Activated naive CD8-positive, alpha-beta T cell treated with anti-CD3 and anti-CD28 coated beads, Interleukin-2, amount 50 U/mL, for 24 hours (primary cell): ENCODE measurements around the gene KLHL42.

Experiments used
- ATAC-seq: fragments of 150-1000 bp; cut with Tn5 transposase; one replicate; pipeline ENCODE4 v1.10.0; 2021
- DNase-seq: peaks from one replicate; pipeline ENCODE4 v3.0.0; 2021
- H3K27ac Mint-ChIP-seq: one replicate; pipeline ENCODE4 v1.8.0; 2021; ENCODE audit warnings: mild to moderate bottlenecking, mixed read lengths
- H3K27me3 Mint-ChIP-seq: one replicate; pipeline ENCODE4 v1.8.0; 2021; ENCODE audit warnings: mixed read lengths
- H3K36me3 Mint-ChIP-seq: one replicate; pipeline ENCODE4 v1.8.0; 2021; ENCODE audit warnings: low read depth, mixed read lengths
- H3K4me1 Mint-ChIP-seq: one replicate; pipeline ENCODE4 v1.8.0; 2021; ENCODE audit warnings: mixed read lengths
- H3K4me3 Mint-ChIP-seq: one replicate; pipeline ENCODE4 v1.8.0; 2021; ENCODE audit warnings: mild to moderate bottlenecking, moderate library complexity, mixed read lengths
- H3K9me3 Mint-ChIP-seq: one replicate; pipeline ENCODE4 v1.8.0; 2021; ENCODE audit warnings: mixed read lengths

Gene KLHL42

DNA sequence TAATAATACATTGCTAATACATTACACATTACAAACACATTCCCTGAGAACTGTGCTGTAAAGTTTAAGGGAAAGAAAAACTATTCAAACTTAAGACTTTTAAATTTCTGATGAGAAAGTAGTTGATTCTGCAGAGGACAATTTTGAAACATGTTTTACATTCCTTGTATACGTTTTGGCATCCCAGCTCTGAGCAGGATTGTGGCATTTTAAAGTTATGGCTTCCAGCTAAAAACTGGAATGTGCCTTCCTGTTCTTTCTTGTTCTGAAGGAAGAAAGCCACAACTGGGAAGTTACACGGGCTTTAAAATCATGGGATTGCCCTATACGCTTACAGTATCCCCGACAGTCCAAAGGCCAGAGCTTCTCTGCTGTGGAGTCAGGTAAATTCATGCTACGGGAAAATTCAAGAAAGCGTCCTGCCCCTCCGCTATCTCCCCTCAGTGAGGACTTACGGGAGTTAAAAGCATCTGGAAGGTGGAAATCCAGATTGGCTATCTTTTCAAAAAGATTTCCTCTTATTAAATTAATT lies 10.8 kb upstream of the KLHL42 start:
- no peak for DNase-seq
- ATAC-seq, result no peak
- Mint-ChIP-seq H3K36me3 (no peaks in the 10 kb centered on the region), H3K27me3 (no peaks in the 10 kb centered on the region), H3K9me3 (no peaks in the 10 kb centered on the region), H3K4me3 (no peak overlapping the region), H3K4me1 (peaks cover 8% of the 10 kb centered on the region), H3K27ac (no peak overlapping the region)

DNA sequence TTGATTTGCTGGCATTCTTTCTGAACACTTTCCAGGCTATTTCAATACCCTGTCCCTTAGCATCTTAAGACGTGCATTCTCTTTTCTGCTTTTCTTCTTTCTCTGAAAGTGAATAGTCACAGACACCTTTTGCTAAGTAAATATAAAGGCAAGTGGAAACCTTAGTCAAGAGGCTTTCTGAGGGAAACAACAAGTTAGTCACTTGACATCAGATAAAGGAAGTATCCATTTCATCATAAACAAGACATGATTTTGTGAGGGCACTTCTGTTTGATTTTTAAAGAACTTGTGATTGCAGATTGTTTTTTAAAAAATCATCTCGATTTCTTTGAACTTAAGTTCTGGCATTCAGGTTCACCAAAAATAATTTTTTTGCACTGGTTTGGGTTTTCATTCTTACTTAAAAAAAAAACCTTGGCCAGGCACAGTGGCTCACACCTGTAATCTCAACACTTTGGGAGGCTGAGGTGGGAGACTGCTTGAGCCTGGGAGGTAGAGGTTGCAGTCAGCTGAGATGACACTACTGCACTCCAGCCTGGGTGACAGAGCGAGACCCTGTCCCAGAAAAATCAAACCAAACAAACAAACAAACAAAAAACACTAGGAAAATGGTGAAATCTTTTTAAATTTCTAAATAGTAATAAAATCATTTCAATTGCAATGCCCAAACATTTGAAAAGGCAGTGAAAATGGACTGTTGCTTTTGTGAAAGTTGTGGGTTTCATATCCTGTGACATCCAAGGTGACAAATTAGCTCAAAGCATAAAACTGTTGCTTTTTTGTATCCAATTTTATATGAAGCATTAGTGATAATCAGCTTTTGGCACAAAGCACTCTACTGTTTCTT lies 8.3 kb upstream of the KLHL42 start:
- H3K27ac Mint-ChIP-seq, result no peak overlapping the region

DNA sequence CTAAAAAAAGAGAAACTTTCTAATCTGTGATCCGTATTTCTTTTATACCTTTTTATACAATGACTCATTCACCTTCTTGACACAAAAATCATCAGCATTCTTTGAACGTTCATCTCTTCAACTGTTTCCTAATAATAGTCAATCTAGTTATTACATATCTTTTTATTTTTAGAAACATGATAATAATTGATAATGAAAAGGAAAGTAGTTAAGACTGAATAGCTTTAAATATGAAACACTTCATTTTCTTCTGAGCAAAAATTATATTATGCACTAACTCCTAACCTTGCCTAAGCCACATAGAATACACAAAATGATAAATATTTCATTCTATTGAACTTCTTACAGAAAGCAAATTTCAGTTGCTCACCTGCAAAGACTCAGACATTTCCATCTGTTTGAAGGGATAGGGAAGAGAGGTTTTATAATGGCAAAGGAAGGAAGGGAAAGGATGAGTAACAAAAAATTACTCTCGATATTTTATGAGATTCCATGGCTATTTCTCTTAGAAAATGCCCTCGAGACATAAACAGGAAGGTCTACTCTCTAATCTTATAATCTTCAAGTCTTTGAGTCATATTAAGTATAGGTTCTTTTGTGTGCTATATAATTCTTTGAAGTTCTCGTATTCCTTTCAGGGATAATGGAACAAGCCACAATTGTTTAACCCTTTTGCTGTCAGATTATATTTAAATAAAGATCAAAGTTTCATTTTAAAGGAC lies 7.5 kb upstream of the KLHL42 start:
- Mint-ChIP-seq H3K4me3 (no peak overlapping the region), H3K36me3 (no peaks in the 10 kb centered on the region), H3K27me3 (no peaks in the 10 kb centered on the region), H3K4me1 (peaks cover 8% of the 10 kb centered on the region), H3K27ac (no peak overlapping the region), H3K9me3 (no peaks in the 10 kb centered on the region)
- ATAC-seq, result no peak
- DNase-seq, result no peak

More for the DNA sequence above, 8.3 kb upstream of the KLHL42 start:
- Mint-ChIP-seq H3K9me3 (no peaks in the 10 kb centered on the region), H3K36me3 (no peaks in the 10 kb centered on the region), H3K27me3 (no peaks in the 10 kb centered on the region), H3K4me1 (peaks cover 8% of the 10 kb centered on the region), H3K4me3 (no peak overlapping the region)
- DNase-seq (no peak), ATAC-seq (no peak)

DNA sequence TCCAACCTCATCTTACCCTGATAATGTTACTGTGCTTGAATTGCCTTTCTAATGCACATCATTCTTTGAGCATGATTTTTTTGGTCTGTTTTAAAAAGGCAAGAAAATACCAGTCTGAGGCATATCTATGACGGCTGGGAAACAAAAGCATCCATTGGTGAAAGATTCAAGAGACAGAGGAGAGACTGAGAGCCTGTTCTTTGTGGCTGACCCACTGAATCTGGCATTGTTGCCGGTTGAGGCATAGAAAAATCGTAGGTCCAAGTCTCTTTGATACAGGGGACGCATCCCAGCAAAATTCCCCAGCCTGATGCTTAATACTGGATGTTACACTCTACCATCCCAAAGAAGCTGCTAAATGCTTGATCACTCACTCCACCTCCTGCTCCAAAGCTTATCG lies 2.9 kb upstream of the KLHL42 start:
- ATAC-seq (no peak), DNase-seq (no peak)
- no peak overlapping the region for H3K27ac Mint-ChIP-seq
- peaks cover 19% of the 10 kb centered on the region for H3K4me1 Mint-ChIP-seq
- peaks cover 12% of the 10 kb centered on the region for H3K36me3 Mint-ChIP-seq
- H3K9me3 Mint-ChIP-seq, result no peaks in the 10 kb centered on the region
- peaks cover 2% of the 10 kb centered on the region for H3K27me3 Mint-ChIP-seq
- H3K4me3 Mint-ChIP-seq, result no peak overlapping the region

DNA sequence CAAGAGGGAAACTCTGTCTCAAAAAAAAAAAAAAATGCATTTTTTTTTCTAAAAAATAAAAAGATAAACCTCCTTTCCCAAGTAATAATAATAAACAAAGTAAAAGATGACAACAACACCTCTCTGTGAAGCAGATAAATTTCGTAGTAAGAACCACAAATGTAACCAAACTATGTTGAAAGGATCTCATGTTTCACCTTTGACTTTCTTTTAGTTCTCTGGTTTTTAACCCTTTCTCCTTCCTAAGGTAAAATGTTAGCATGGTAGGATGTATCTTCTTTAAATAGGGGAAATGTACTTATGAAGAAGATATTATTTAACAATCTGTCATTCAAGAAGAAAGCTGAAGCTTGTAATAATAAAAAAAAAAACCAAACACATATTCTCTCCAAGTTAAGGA lies 1.8 kb upstream of the KLHL42 start:
- Mint-ChIP-seq H3K27ac (no peak overlapping the region), H3K9me3 (no peaks in the 10 kb centered on the region), H3K4me1 (peaks cover 25% of the 10 kb centered on the region), H3K27me3 (peaks cover 2% of the 10 kb centered on the region), H3K4me3 (no peak overlapping the region), H3K36me3 (peaks cover 20% of the 10 kb centered on the region)
- DNase-seq (no peak), ATAC-seq (no peak)

DNA sequence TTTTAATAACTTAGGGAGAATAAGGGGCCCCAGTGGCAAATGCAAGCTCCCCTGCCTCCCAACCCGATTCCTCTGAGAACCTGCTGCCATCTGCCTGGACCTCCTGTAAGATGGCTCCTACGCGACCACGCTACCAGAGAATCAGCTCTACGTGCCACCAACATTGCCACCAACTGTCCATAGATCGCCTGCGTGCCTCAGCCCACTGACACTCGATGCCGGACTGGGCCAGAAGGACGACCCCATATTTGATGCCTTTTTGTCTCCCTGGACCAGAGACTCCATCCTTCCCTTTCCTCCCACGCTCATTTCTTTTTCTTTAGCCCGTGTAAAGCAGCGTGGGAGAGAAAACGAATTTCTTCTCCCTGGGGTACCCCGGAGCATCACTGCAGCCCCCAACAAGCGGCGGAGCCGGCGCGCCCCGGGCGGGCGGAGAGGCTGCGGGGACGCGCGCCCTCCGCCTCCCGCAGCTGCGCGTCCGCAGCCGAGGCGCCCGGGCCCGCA lies 565 bp upstream of the KLHL42 start:
- peak; percentile 24 for DNase-seq
- H3K4me3 Mint-ChIP-seq, result peak overlapping the region; percentile 81
- peaks cover 2% of the 10 kb centered on the region for H3K27me3 Mint-ChIP-seq
- H3K36me3 Mint-ChIP-seq, result peaks cover 23% of the 10 kb centered on the region
- H3K27ac Mint-ChIP-seq, result peak overlapping the region; percentile 81
- no peak for ATAC-seq
- H3K4me1 Mint-ChIP-seq, result peaks cover 29% of the 10 kb centered on the region
- no peaks in the 10 kb centered on the region for H3K9me3 Mint-ChIP-seq

DNA sequence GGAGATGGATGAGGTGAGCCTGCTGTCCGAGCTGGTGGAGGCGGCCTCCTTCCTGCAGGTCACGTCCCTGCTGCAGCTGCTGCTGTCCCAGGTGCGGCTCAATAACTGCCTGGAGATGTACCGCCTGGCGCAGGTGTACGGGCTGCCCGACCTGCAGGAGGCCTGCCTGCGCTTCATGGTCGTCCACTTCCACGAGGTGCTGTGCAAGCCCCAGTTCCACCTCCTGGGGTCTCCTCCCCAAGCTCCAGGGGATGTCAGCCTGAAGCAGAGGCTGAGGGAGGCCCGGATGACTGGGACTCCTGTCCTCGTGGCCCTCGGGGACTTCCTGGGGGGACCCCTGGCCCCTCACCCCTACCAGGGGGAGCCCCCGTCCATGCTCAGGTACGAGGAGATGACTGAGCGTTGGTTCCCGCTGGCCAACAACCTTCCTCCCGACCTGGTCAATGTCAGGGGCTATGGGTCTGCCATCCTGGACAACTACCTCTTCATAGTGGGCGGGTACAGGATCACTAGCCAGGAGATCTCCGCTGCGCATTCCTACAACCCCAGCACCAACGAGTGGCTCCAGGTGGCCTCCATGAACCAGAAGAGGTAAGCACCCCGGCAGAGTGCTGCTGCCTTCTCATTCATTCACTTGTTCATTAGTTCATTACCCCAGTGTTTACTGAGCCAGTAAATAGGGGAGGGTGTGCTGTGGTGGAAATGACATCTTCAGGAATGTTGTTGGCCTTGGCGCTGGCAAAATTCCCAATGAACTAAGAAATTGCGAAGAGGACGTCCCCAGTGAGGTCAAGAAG lies 777 bp downstream of the KLHL42 start:
- peak overlapping the region; percentile 55 for H3K27ac Mint-ChIP-seq
- peaks cover 30% of the 10 kb centered on the region for H3K36me3 Mint-ChIP-seq
- H3K9me3 Mint-ChIP-seq, result no peaks in the 10 kb centered on the region
- DNase-seq (peak; percentile 33), ATAC-seq (peak; percentile 34)
- H3K27me3 Mint-ChIP-seq, result peaks cover 2% of the 10 kb centered on the region
- H3K4me1 Mint-ChIP-seq, result peaks cover 37% of the 10 kb centered on the region
- peak overlapping the region; percentile 80 for H3K4me3 Mint-ChIP-seq

DNA sequence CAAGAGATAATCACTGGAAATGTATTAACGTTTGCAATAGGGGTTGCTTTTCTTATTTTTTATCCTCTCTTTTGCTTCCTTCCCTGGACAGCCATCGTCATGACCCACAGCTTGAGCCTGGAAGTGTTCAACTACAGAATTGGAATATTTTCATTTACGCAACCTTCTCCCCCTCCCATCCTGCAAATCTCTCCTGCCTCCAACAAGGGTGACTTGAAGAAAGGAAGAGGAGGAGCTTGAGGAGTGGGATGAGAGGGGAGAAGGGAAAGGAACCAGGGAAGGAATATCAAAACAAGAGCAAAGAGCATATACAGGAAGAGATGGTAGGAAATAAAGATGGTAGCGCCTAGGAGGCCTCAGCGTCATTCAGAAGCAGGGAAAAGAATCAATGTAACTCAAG lies 1.6 kb downstream of the KLHL42 start:
- peaks cover 43% of the 10 kb centered on the region for H3K4me1 Mint-ChIP-seq
- no peaks in the 10 kb centered on the region for H3K9me3 Mint-ChIP-seq
- peaks cover 35% of the 10 kb centered on the region for H3K36me3 Mint-ChIP-seq
- no peak for ATAC-seq
- peaks cover 2% of the 10 kb centered on the region for H3K27me3 Mint-ChIP-seq
- H3K4me3 Mint-ChIP-seq, result peak overlapping the region; percentile 80
- peak overlapping the region; percentile 55 for H3K27ac Mint-ChIP-seq
- DNase-seq, result no peak

DNA sequence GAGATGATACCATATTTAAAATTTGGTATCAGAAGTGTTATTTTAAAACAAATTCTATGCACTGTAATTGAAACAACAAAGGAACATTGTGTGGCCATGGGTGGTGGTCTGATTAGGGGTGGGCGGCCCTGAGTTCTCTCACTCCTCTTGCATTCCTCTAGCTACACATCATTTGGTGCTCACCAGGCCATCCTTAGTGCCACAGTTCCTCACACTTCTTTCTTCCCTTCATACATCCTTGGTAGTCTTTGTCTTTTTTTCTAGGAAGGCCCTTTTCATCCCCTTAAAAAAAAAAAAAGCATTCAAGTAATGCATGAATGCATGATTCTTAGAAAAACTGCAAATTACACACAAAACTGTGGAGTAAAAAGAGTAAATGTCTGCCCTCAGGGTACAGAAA lies 2.4 kb downstream of the KLHL42 start:
- peaks cover 35% of the 10 kb centered on the region for H3K36me3 Mint-ChIP-seq
- peaks cover 43% of the 10 kb centered on the region for H3K4me1 Mint-ChIP-seq
- H3K9me3 Mint-ChIP-seq, result no peaks in the 10 kb centered on the region
- ATAC-seq, result no peak
- peaks cover 2% of the 10 kb centered on the region for H3K27me3 Mint-ChIP-seq
- no peak overlapping the region for H3K27ac Mint-ChIP-seq
- no peak for DNase-seq
- H3K4me3 Mint-ChIP-seq, result peak overlapping the region; percentile 80

DNA sequence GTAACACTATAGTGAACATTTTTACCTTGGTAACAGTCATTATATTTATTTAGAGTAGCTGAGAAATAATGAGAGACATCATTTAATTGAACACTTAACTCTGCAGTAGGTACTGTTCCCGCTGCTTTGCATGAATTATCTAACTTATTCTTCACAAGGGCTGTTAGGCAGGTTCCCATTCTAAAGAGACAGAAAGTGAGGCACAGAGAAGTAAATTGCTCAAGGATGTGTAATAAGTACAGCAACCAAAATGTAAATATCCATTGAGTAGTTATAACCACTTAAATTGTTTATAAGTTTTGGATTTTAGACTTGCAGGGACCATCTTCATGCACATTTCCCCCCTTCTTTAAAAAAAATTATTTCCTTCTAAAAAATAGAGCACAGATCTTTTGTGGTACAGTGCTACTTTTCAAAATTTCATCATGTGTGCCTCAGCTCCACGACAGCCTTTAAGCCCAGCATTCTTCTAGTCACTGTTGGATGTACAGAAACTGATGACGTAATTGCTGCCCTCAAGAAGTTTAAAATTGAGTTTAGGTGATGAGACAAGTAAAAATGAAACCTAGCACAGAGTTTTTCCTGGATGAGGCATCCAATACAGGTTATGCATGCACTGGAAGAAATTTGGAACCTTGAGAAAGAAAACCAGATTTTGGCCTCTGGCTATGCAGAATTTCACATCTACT lies 6.0 kb downstream of the KLHL42 start:
- peak overlapping the region; percentile 22 for H3K27ac Mint-ChIP-seq
- H3K4me1 Mint-ChIP-seq, result peaks cover 39% of the 10 kb centered on the region
- H3K27me3 Mint-ChIP-seq, result no peaks in the 10 kb centered on the region
- peak; percentile 40 for ATAC-seq
- DNase-seq, result no peak
- no peaks in the 10 kb centered on the region for H3K9me3 Mint-ChIP-seq
- no peak overlapping the region for H3K4me3 Mint-ChIP-seq
- H3K36me3 Mint-ChIP-seq, result peaks cover 38% of the 10 kb centered on the region

DNA sequence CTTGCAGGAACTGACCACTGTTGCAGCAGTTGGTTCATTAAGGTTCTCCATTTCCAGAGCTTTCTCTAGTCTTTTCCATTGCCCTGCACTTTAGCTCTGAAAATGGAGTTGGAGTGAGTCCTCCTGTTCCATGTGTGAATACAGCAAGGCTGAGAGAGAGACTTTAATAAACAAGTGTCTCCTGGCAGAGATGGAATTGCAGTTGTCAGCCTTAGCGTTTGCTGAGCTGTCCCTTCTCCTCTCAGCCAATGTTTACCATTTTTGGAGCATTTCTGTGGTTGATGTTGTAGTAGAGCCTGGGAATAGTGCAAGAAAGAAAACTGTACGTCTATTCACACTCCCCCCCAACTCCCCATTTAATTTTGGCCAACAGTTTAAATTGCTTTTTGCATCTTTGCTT lies 7.5 kb downstream of the KLHL42 start:
- DNase-seq, result no peak
- Mint-ChIP-seq H3K9me3 (no peaks in the 10 kb centered on the region), H3K27me3 (no peaks in the 10 kb centered on the region), H3K36me3 (peaks cover 36% of the 10 kb centered on the region), H3K27ac (no peak overlapping the region), H3K4me3 (no peak overlapping the region), H3K4me1 (peaks cover 23% of the 10 kb centered on the region)
- no peak for ATAC-seq

DNA sequence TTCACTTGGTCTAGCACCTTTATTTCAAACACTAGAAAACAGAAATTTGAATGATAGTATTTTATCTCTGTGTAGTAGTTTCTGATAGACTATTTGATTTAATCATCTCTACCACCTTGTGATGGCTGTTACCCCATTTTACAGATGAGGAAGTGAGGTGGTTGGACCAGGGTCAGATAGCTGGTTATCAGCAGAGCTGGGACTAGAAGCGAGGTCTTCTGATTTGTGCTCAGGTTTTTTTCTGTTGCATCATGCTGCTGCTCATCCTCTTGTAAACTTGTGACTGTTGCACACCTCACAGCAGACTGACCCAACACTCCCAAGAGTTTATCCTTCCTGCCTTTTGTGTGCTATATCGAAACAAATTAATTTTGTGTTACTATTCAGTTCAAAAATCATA lies 10.1 kb downstream of the KLHL42 start:
- Mint-ChIP-seq H3K9me3 (no peaks in the 10 kb centered on the region), H3K4me3 (no peak overlapping the region), H3K36me3 (peaks cover 35% of the 10 kb centered on the region), H3K27ac (no peak overlapping the region), H3K27me3 (no peaks in the 10 kb centered on the region), H3K4me1 (peaks cover 14% of the 10 kb centered on the region)
- no peak for ATAC-seq
- DNase-seq, result no peak

DNA sequence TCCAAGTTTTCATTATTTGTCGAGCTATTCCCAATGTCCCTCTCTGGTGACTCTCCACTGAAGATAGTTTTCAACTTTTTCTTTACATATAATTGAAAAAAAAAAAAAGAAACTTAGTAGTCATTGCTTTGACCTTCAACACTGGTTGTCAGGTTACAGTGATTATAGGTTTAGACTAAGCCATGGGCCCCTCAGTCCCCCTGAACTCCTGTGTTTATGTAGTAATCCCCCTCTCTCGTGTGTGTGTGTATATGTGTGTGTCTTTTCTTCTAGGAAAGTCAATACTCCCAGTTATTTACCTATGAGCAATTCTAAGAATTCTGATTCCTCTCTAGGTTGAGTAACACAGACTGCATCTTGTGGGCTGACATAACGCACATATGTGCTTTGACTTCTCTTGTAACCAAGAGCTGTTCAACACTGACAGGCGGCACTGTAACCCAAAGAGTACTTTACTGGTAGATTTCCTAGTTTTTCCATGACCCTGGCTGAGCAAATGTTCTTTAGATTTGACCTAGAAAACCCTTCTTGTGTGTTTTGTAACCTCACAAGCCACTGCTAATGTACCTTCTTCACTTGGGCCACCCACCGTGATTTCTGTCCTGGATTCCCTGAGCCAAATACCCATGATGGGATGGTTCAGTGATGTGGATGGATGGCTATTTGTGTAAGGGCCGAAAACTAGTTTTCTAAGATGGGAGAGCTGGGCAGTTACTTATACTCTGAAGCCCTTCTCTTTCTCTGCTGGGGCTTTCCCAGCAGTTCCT lies 15.0 kb downstream of the KLHL42 start:
- DNase-seq (no peak), ATAC-seq (peak; percentile 68)

More for the DNA sequence above, 15.0 kb downstream of the KLHL42 start:
- no peaks in the 10 kb centered on the region for H3K27me3 Mint-ChIP-seq
- no peak overlapping the region for H3K27ac Mint-ChIP-seq
- peaks cover 7% of the 10 kb centered on the region for H3K4me1 Mint-ChIP-seq
- no peak overlapping the region for H3K4me3 Mint-ChIP-seq
- peaks cover 49% of the 10 kb centered on the region for H3K36me3 Mint-ChIP-seq
- H3K9me3 Mint-ChIP-seq, result no peaks in the 10 kb centered on the region
